BLaER1 (cell line): ENCODE measurements around the gene OR1J2.

Experiments used
- H3K27ac ChIP-seq: shearing (Covaris generic); formaldehyde crosslinking; 2 replicates; pipeline ENCODE4 v1.8.1; 2022
- H3K27me3 ChIP-seq: shearing (Covaris generic); formaldehyde crosslinking; 2 replicates; pipeline ENCODE4 v1.8.1; 2022
- H3K36me3 ChIP-seq: shearing (Covaris generic); formaldehyde crosslinking; 2 replicates; pipeline ENCODE4 v1.8.1; 2022
- H3K4me1 ChIP-seq: shearing (Covaris generic); formaldehyde crosslinking; 2 replicates; pipeline ENCODE4 v1.8.1; 2022
- H3K4me2 ChIP-seq: shearing (Covaris generic); formaldehyde crosslinking; 2 replicates; pipeline ENCODE4 v1.8.1; 2022
- H3K4me3 ChIP-seq: shearing (Covaris generic); formaldehyde crosslinking; 2 replicates; pipeline ENCODE4 v1.8.1; 2022
- H3K9ac ChIP-seq: shearing (Covaris generic); formaldehyde crosslinking; 2 replicates; pipeline ENCODE4 v1.8.1; 2022
- H3K9me3 ChIP-seq: shearing (Covaris generic); formaldehyde crosslinking; 2 replicates; pipeline ENCODE4 v1.8.1; 2022
- H4K20me1 ChIP-seq: shearing (Covaris generic); formaldehyde crosslinking; 2 replicates; pipeline ENCODE4 v1.8.1; 2022
- Cebpa-rat ChIP-seq: shearing (Covaris generic); IDR thresholded peaks from 2 replicates; pipeline ENCODE4 v1.8.1; 2022

The OR1J2 gene

DNA sequence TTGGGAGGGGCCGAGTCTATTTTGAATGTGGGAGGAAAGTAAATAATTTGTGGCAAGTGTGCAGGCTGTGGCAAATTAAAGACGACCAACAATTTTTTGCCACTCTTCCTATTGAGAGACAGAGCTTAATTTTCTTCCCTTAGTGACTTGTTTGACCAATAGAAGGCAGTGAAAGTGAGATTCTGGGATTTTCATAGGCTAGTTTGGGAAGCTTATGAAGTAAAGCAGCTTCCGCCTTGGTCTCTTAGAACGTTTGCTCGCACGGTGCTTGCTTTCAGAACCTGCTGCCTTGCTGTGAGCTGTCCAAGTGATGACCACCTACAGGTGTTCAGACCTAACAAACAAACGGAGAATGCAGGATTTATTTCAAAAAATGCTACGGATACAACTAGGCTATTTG, 35.6 kb downstream of the OR1J2 start:
- no peak overlapping the region for H3K27ac ChIP-seq
- TF ChIP-seq Cebpa-rat: no peak
- no peaks in the 10 kb centered on the region for H3K36me3 ChIP-seq
- no peaks in the 10 kb centered on the region for H3K9me3 ChIP-seq
- H3K4me2 ChIP-seq: no peak overlapping the region
- no peak overlapping the region for H3K4me3 ChIP-seq
- H3K4me1 ChIP-seq: no peaks in the 10 kb centered on the region
- H3K27me3 ChIP-seq: no peaks in the 10 kb centered on the region
- H3K9ac ChIP-seq: no peak overlapping the region
- H4K20me1 ChIP-seq: no peaks in the 10 kb centered on the region

DNA sequence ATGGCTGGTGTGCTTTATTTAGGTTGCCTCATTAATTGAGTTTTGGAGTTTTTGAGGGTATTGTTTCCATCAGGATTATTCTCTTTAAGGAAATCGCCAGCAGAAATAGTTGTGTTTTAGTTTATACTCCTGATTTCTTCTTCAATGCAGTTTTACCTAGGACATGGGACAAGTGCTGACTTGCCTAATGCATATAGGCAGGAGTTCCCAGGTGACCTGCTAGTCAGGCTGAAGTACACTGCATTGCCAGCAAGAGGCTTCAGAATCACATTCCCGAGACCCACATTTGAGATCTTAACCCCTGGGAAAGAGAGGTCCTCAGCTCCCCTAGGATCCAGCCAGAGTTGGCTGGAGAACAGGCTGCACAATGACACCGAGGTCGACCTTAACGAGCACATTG, 40.8 kb downstream of the OR1J2 start:
- no peak overlapping the region for H3K9ac ChIP-seq
- no peaks in the 10 kb centered on the region for H3K9me3 ChIP-seq
- no peaks in the 10 kb centered on the region for H4K20me1 ChIP-seq

DNA sequence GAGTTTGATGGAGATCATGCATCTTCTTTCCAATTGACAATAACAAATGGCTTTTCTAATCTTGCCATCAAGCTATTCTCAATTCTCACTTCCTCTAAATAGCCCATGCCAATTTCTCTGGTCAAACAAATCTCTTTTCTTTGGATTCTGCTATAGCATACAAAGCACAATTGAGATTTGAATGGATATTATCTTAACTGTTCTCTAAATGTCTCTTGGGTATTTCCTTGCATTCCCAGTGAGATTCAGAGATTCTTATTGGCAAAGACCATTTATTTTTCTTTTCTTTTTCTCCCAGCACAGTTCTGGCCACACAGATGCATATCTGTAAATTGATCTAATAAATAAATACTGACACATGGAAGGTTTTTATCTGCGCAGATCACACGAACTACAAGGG, 42.2 kb downstream of the OR1J2 start, which contains the start of gene OR1N2:
OR1N2 (plus strand) TSS at position 301 of the 400 bp plus-strand sequence. CDS start 100 bp downstream, outside the sequence.
- Histone ChIP-seq H3K27ac (no peak within 1 kb of the TSS), H3K9ac (no peak within 1 kb of the TSS), H3K4me2 (no peak within 1 kb of the TSS), H4K20me1 (no peaks in the 10 kb centered on the region), H3K4me1 (no peaks in the 10 kb centered on the region), H3K9me3 (no peaks in the 10 kb centered on the region), H3K27me3 (no peaks in the 10 kb centered on the region), H3K36me3 (no peaks in the 10 kb centered on the region), H3K4me3 (no peak within 1 kb of the TSS)
- no peak for TF ChIP-seq Cebpa-rat

More for the DNA sequence above, 40.8 kb downstream of the OR1J2 start:
- Histone ChIP-seq H3K4me1 (no peaks in the 10 kb centered on the region), H3K4me2 (no peak overlapping the region), H3K27me3 (no peaks in the 10 kb centered on the region), H3K4me3 (no peak overlapping the region), H3K27ac (no peak overlapping the region), H3K36me3 (no peaks in the 10 kb centered on the region)
- TF ChIP-seq Cebpa-rat: no peak
